AML-193 (cell line): ENCODE measurements around the gene GABRR1.

ENCODE experiments used
- DNase-seq, 2 experiments: peaks; one replicate each; lab custom pipeline; 2025; lab: John Stamatoyannopoulos, UW

GABRR1 gene

GRCh38 chr6:89215391-89215790 lies 1.8 kb downstream of the GABRR1 start:
- DNase-seq, result peak in 1 of 2 experiments; percentile 7

GRCh38 chr6:89214197-89214596 lies 3.0 kb downstream of the GABRR1 start:
- DNase-seq, result no peak

GRCh38 chr6:89212472-89212871 lies 4.7 kb downstream of the GABRR1 start:
- no peak for DNase-seq

- no peak for DNase-seq
Observed at GRCh38 chr6:89209457-89209856, 7.7 kb downstream of the GABRR1 start.

GRCh38 chr6:89208551-89208950 lies 8.6 kb downstream of the GABRR1 start:
- no peak for DNase-seq

GRCh38 chr6:89205819-89206218 lies 11.3 kb downstream of the GABRR1 start:
- DNase-seq, result no peak

- no peak for DNase-seq
Observed at GRCh38 chr6:89204096-89204495, 13.1 kb downstream of the GABRR1 start.

- no peak for DNase-seq
Observed at GRCh38 chr6:89200706-89201215, 16.4 kb downstream of the GABRR1 start.

GRCh38 chr6:89199579-89199978 lies 17.6 kb downstream of the GABRR1 start:
- no peak for DNase-seq

GRCh38 chr6:89198235-89198634 lies 18.9 kb downstream of the GABRR1 start:
- no peak for DNase-seq

- DNase-seq, result no peak
Observed at GRCh38 chr6:89197141-89197540, 20.0 kb downstream of the GABRR1 start.

- DNase-seq, result no peak
Observed at GRCh38 chr6:89194559-89194958, 22.6 kb downstream of the GABRR1 start.

- DNase-seq, result no peak
Observed at GRCh38 chr6:89190741-89191140, 26.4 kb downstream of the GABRR1 start.

GRCh38 chr6:89187504-89187903 lies 29.7 kb downstream of the GABRR1 start:
- DNase-seq, result no peak

GRCh38 chr6:89186762-89187161 lies 30.4 kb downstream of the GABRR1 start:
- DNase-seq, result no peak

- no peak for DNase-seq
Observed at GRCh38 chr6:89184344-89184743, 32.8 kb downstream of the GABRR1 start.

GRCh38 chr6:89183294-89183693 lies 33.9 kb downstream of the GABRR1 start:
- DNase-seq, result no peak

- no peak for DNase-seq
Observed at GRCh38 chr6:89180971-89181370, 36.2 kb downstream of the GABRR1 start.

GRCh38 chr6:89180112-89180511 lies 37.0 kb downstream of the GABRR1 start:
- DNase-seq, result no peak

- DNase-seq, result no peak
Observed at GRCh38 chr6:89173634-89174033, 43.5 kb downstream of the GABRR1 start.

- DNase-seq, result no peak
Observed at GRCh38 chr6:89172131-89172530, 45.0 kb downstream of the GABRR1 start.

GRCh38 chr6:89162047-89162371 lies 55.1 kb downstream of the GABRR1 start:
- DNase-seq, result no peak

GRCh38 chr6:89161326-89162046 lies 55.7 kb downstream of the GABRR1 start:
- DNase-seq, result no peak
